HepG2 (cell line): ENCODE data around the gene ADAMTS4. TPM values are rescaled to one million over a fixed set of nuclear protein-coding genes. Genes with fewer than 3 reads are reported as not detected.

Experiments used
- ATAC-seq: fragments of 200-7000 bp; cut with Tn5 transposase; 3 replicates; pipeline ENCODE4 v1.9.1; 2020; ENCODE audit warnings: mild to moderate bottlenecking, moderate library complexity
- BruUV-seq: library from RNA; stranded (reverse); fragments of 400-500 nt; replicated peaks from 2 replicates; lab custom pipeline; 2021; lab: Mats Ljungman, UMichigan
- CTCF ChIA-PET: fragments of 300-600 bp; formaldehyde crosslinking; extraction: SDS; loops from one replicate; lab custom pipeline; 2021; ENCODE audit warnings: low total read pairs, inconsistent platforms, low intra/inter-chr PET ratio; lab: Yijun Ruan, JAX
- POLR2A ChIA-PET: fragments of 350-600 bp; sonication (Branson Sonifier 250); formaldehyde crosslinking; loops from one replicate; lab custom pipeline; 2020; ENCODE audit warnings: antibody characterized with exemption, inconsistent platforms; lab: Yijun Ruan, JAX
- DNase-seq: peaks from one replicate; pipeline ENCODE4 v3.0.0-alpha.2; 2015; ENCODE audit warnings: low spot score
- FAIRE-seq: peaks from 3 replicates; lab custom pipeline; 2011; peaks lifted over from hg19 to GRCh38; lab: Jason Lieb, UNC
- H2AFZ ChIP-seq: one replicate; pipeline ENCODE4 v1.6.1; 2011; ENCODE audit warnings: low read length, inconsistent platforms
- H3K27ac ChIP-seq: fragments of 300-600 bp; 3 replicates; pipeline ENCODE4 v1.8.0; 2011; ENCODE audit warnings: mixed run types, mild to moderate bottlenecking, mixed read lengths, low read length, inconsistent platforms; ENCODE audit not compliant: insufficient read depth; ENCODE audit errors: extremely low read length
- H3K27me3 ChIP-seq, 2 experiments: fragments of 200-600 bp in 1 of 2; 2 replicates in 1 of 2; 3 replicates in 1 of 2; pipeline versions ENCODE4 v1.6.0 to v1.8.0; 2011; ENCODE audit warnings: low read length in 2 of 2, mild to moderate bottlenecking in 2 of 2, moderate library complexity in 2 of 2, inconsistent platforms in 1 of 2; ENCODE audit not compliant: insufficient read depth in 2 of 2, control insufficient read depth in 1 of 2
- H3K36me3 ChIP-seq, 2 experiments: fragments of 200-600 bp in 1 of 2; replicated peaks in 1 of 2; 2 replicates in 1 of 2; 3 replicates in 1 of 2; pipeline versions ENCODE4 v1.5.1 to v1.8.0; 2011; ENCODE audit warnings: low read length in 2 of 2, inconsistent platforms in 1 of 2; ENCODE audit not compliant: insufficient read depth in 2 of 2, control insufficient read depth in 1 of 2
- H3K4me1 ChIP-seq: 2 replicates; pipeline ENCODE4 v1.5.1; 2012; ENCODE audit warnings: low read length, inconsistent platforms; ENCODE audit not compliant: insufficient read depth
- H3K4me2 ChIP-seq: 2 replicates; pipeline ENCODE4 v1.6.0; 2011; ENCODE audit warnings: low read depth, low read length, inconsistent platforms
- H3K4me3 ChIP-seq, 3 experiments: fragments of 200-600 bp in 1 of 3; sonication (generic), shearing (Covaris generic) in 1 of 3; replicated peaks in 1 of 3; 2 replicates each; pipeline ENCODE4 v1.5.1; 2011 to 2016; ENCODE audit warnings: low read length in 3 of 3, inconsistent platforms in 2 of 3, low read depth in 2 of 3, mild to moderate bottlenecking in 2 of 3, control low read depth in 1 of 3, mixed read lengths in 1 of 3; ENCODE audit not compliant: insufficient read depth in 1 of 3
- H3K79me2 ChIP-seq: one replicate; pipeline ENCODE4 v1.6.1; 2011; ENCODE audit warnings: low read length, inconsistent platforms; ENCODE audit not compliant: insufficient read depth
- H3K9ac ChIP-seq: 2 replicates; pipeline ENCODE4 v1.6.0; 2011; ENCODE audit warnings: mild to moderate bottlenecking, low read depth, low read length, inconsistent platforms; ENCODE audit not compliant: insufficient read depth
- H3K9me3 ChIP-seq: 2 replicates; pipeline ENCODE4 v1.5.1; 2012; ENCODE audit warnings: mild to moderate bottlenecking, low read length
- H4K20me1 ChIP-seq: 2 replicates; pipeline ENCODE4 v1.6.0; 2011; ENCODE audit warnings: inconsistent platforms, mild to moderate bottlenecking, low read length, moderate library complexity; ENCODE audit not compliant: insufficient read depth
- ESRRA ChIP-seq: sonication (generic); formaldehyde crosslinking; IDR thresholded peaks from 2 replicates; pipeline ENCODE4 v1.5.1; 2020; ENCODE audit warnings: mild to moderate bottlenecking, low read depth, missing genetic modification reagents
- GATA4 ChIP-seq: sonication (generic); IDR thresholded peaks from 2 replicates; pipeline ENCODE4 v1.6.1; 2016; ENCODE audit warnings: antibody characterized with exemption, low read depth, borderline replicate concordance
- HNF4G ChIP-seq, 2 experiments: sonication (generic) in 1 of 2; formaldehyde crosslinking in 1 of 2; IDR thresholded peaks; 2 replicates each; pipeline versions ENCODE4 v1.4.0 to v1.6.1; 2011 to 2020; ENCODE audit warnings: borderline replicate concordance in 2 of 2, low read depth in 2 of 2, mild to moderate bottlenecking in 2 of 2, low read length in 1 of 2, missing genetic modification reagents in 1 of 2, moderate library complexity in 1 of 2
- KDM6A ChIP-seq: IDR thresholded peaks from 2 replicates; pipeline ENCODE4 v1.6.1; 2016; ENCODE audit warnings: low read depth
- MEIS1 ChIP-seq: sonication (generic); formaldehyde crosslinking; IDR thresholded peaks from 2 replicates; pipeline ENCODE4 v1.9.0; 2021; ENCODE audit warnings: mild to moderate bottlenecking, missing genetic modification reagents, moderate library complexity, borderline replicate concordance
- NFATC3 ChIP-seq: sonication (generic); formaldehyde crosslinking; IDR thresholded peaks from 2 replicates; pipeline ENCODE4 v1.5.1; 2020; ENCODE audit warnings: mild to moderate bottlenecking, missing genetic modification reagents
- PRDM4 ChIP-seq: sonication (generic); formaldehyde crosslinking; IDR thresholded peaks from 2 replicates; pipeline ENCODE4 v1.9.0; 2021; ENCODE audit warnings: missing genetic modification reagents, borderline replicate concordance
- ZBTB21 ChIP-seq: sonication (generic); formaldehyde crosslinking; IDR thresholded peaks from 2 replicates; pipeline ENCODE4 v1.4.0; 2020; ENCODE audit warnings: missing genetic modification reagents
- ZNF550 ChIP-seq: sonication (generic); formaldehyde crosslinking; IDR thresholded peaks from 2 replicates; pipeline ENCODE4 v1.4.0; 2020; ENCODE audit warnings: mild to moderate bottlenecking, missing genetic modification reagents, borderline replicate concordance
- ZNF567 ChIP-seq: sonication (generic); formaldehyde crosslinking; IDR thresholded peaks from 2 replicates; pipeline ENCODE4 v1.8.1; 2023; ENCODE audit warnings: mild to moderate bottlenecking, missing genetic modification reagents, borderline replicate concordance
- WGBS: methylation state at CpG from one replicate; pipeline ENCODE4 v1.1.6; 2017; ENCODE audit warnings: low lambda C conversion rate; 5-methylcytosine and 5-hydroxymethylcytosine counted together
- in situ Hi-C: cut with HindIII; loops from 2 replicates; pipeline ENCODE4 v1.10.0; 2017; ENCODE audit warnings: low pct_unique_long_range_greater_than_20kb; ENCODE audit not compliant: extremely low pct_ligation_motif_present
- intact Hi-C: fragments of 100-400 bp; cut with micrococcal nuclease; formaldehyde crosslinking; loops from one replicate; pipeline ENCODE4 v1.10.0; 2022; ENCODE audit not compliant: unreplicated experiment
- polyA plus RNA-seq, 8 experiments: library from polyadenylated mRNA; depleted of rRNA in 3 of 8; stranded (reverse) in 7 of 8; unstranded in 1 of 8; fragments of >200 nt; fragmentation: Illumina TruSeq in 4 of 8; extraction: Trizol in 4 of 8; gene quantifications; 2 replicates each; pipeline versions ENCODE4 v1.2.1 to v1.2.3, GENCODE V29; 2011 to 2016; ENCODE audit warnings: low read depth in 4 of 8, missing spikeins in 1 of 8, mixed read lengths in 1 of 8; ENCODE audit not compliant: insufficient read depth in 1 of 8
- total RNA-seq, 5 experiments: library from RNA; depleted of rRNA; stranded (reverse); fragments of >200 nt; fragmentation: Illumina TruSeq; extraction: Trizol; gene quantifications; 2 replicates each; pipeline ENCODE4 v1.2.3, GENCODE V29; 2016; ENCODE audit warnings: low read depth in 1 of 5

The ADAMTS4 gene
- total and polyA plus RNA-seq, 2 of the 13 experiments (the other 11 are each of a cell fraction or from before 2014, with no cell fraction given) = 0.51 to 1.7 TPM

GRCh38 chr1:161163793-161164192, 35.1 kb downstream of the ADAMTS4 start:
- in situ Hi-C loops = no loop called here

GRCh38 chr1:161162806-161163205, 36.0 kb downstream of the ADAMTS4 start:
- DNase-seq (no peak), FAIRE-seq (no peak), ATAC-seq (no peak)
- peaks cover 45% of the 10 kb centered on the region for H3K4me1 ChIP-seq
- H2AFZ ChIP-seq = no peak overlapping the region
- no peak overlapping the region for H3K4me2 ChIP-seq
- H3K36me3 ChIP-seq = peaks cover 11 to 41% of the 10 kb centered on the region in 2 experiments; a peak in 4 of 5 replicates
- no peaks in the 10 kb centered on the region for H3K9me3 ChIP-seq
- TF ChIP-seq ZNF550 (CRISPR knock-in tag) (no peak), ZBTB21 (CRISPR knock-in tag) (no peak), ZNF567 (no peak), NFATC3 (no peak), PRDM4 (CRISPR knock-in tag) (no peak), KDM6A (CRISPR knock-in tag) (no peak), ESRRA (no peak), HNF4G (IDR thresholded peaks at IDR 0.05; ENCODE audit: borderline replicate concordance, low read depth, low read length) (no peak), HNF4G (CRISPR knock-in tag; IDR thresholded peaks at IDR 0.05; ENCODE audit: borderline replicate concordance, low read depth) (no peak), MEIS1 (CRISPR knock-in tag) (no peak)
- H3K79me2 ChIP-seq = peaks cover 10% of the 10 kb centered on the region
- no peak overlapping the region for H3K9ac ChIP-seq
- in situ Hi-C loops (no loop called here), intact Hi-C loops (no loop called here)
- no TSS peak for BruUV-seq
- 99% methylated on average over 9 of the region's 10 CpGs for WGBS
- H3K27ac ChIP-seq = no peak overlapping the region
- ChIA-PET POLR2A (no interaction called here), CTCF (no interaction called here)
- H3K27me3 ChIP-seq = no peaks in the 10 kb centered on the region; a peak in 1 of 5 replicates
- no peaks in the 10 kb centered on the region for H4K20me1 ChIP-seq
- H3K4me3 ChIP-seq = no peak overlapping the region

More at GRCh38 chr1:161163793-161164192, 35.1 kb downstream of the ADAMTS4 start:
- H2AFZ ChIP-seq = no peak overlapping the region
- CTCF ChIA-PET = no interaction called here
- POLR2A ChIA-PET = interaction anchor here (2.9 kb wide), 1 partner anchor 9 kb away, joined by 30 read pairs; the partner anchor contains the start of gene UFC1
- no peak overlapping the region for H3K9ac ChIP-seq
- H3K4me3 ChIP-seq = no peak overlapping the region
- BruUV-seq = no TSS peak
- peaks cover 9 to 34% of the 10 kb centered on the region in 2 experiments; a peak in 4 of 5 replicates for H3K36me3 ChIP-seq
- peaks cover 10% of the 10 kb centered on the region for H3K79me2 ChIP-seq
- H3K27ac ChIP-seq = no peak overlapping the region
- ATAC-seq (no peak), FAIRE-seq (no peak), DNase-seq (no peak)
- intact Hi-C loops = no loop called here
- no peaks in the 10 kb centered on the region for H4K20me1 ChIP-seq
- H3K9me3 ChIP-seq = no peaks in the 10 kb centered on the region
- 92% methylated on average over 5 of the region's 5 CpGs for WGBS
- H3K4me2 ChIP-seq = no peak overlapping the region
- H3K27me3 ChIP-seq = no peaks in the 10 kb centered on the region; a peak in 1 of 5 replicates
- no peak for TF ChIP-seq GATA4
- H3K4me1 ChIP-seq = peaks cover 41% of the 10 kb centered on the region
